T-helper 17 cell (primary cell): ENCODE data around the gene GBX1. TPM values are rescaled to one million over a fixed set of nuclear protein-coding genes. Genes with fewer than 3 reads are reported as not detected.

Source experiments
- ATAC-seq: fragments of 150-1000 bp; cut with Tn5 transposase; 2 replicates; pipeline ENCODE4 v1.10.0; 2021; ENCODE audit warnings: mild to moderate bottlenecking, moderate library complexity
- DNase-seq, 3 donors: peaks; one replicate each; pipeline versions ENCODE4 v3.0.0 to v3.0.0-alpha.2; 2020 to 2021
- H3K9me3 ChIP-seq: one replicate; pipeline ENCODE4 v1.7.0; 2013; ENCODE audit warnings: low read length, mild to moderate bottlenecking; ENCODE audit not compliant: control insufficient read depth, poor library complexity, severe bottlenecking
- H3K27ac Mint-ChIP-seq: one replicate; pipeline ENCODE4 v1.8.0; 2022; ENCODE audit warnings: mild to moderate bottlenecking, moderate library complexity, mixed read lengths
- H3K27me3 Mint-ChIP-seq: one replicate; pipeline ENCODE4 v1.8.0; 2022; ENCODE audit warnings: mixed read lengths
- H3K36me3 Mint-ChIP-seq: one replicate; pipeline ENCODE4 v1.8.0; 2022; ENCODE audit warnings: low read depth, mixed read lengths
- H3K4me1 Mint-ChIP-seq: one replicate; pipeline ENCODE4 v1.8.0; 2022; ENCODE audit warnings: mild to moderate bottlenecking, mixed read lengths
- H3K4me3 Mint-ChIP-seq: one replicate; pipeline ENCODE4 v1.8.0; 2022; ENCODE audit warnings: mild to moderate bottlenecking, moderate library complexity, mixed read lengths
- total RNA-seq, 4 donors: library from RNA in 2 of 4; stranded (reverse) in 2 of 4; gene quantifications; one replicate each; pipeline ENCODE4 v1.2.3 and lab custom pipeline; 2022 to 2026

The GBX1 gene
- total RNA-seq, 2 donors from 2014 or later: not detected

GRCh38 chr7:151150388-151150787, 17.1 kb downstream of the GBX1 start:
- H3K9me3 ChIP-seq: no peaks in the 10 kb centered on the region
- H3K4me3 Mint-ChIP-seq: no peak overlapping the region

GRCh38 chr7:151148319-151149259, 18.9 kb downstream of the GBX1 start:
- no peak overlapping the region for H3K4me3 Mint-ChIP-seq
- no peak for ATAC-seq
- H3K4me1 Mint-ChIP-seq: peaks cover 4% of the 10 kb centered on the region
- peaks cover 7% of the 10 kb centered on the region for H3K36me3 Mint-ChIP-seq
- DNase-seq: peak in 1 of 3 donors; percentile 1
- no peak overlapping the region for H3K27ac Mint-ChIP-seq
- H3K27me3 Mint-ChIP-seq: peaks cover 32% of the 10 kb centered on the region
- H3K9me3 ChIP-seq: no peaks in the 10 kb centered on the region

More at GRCh38 chr7:151150388-151150787, 17.1 kb downstream of the GBX1 start:
- H3K27ac Mint-ChIP-seq: no peak overlapping the region
- peaks cover 43% of the 10 kb centered on the region for H3K27me3 Mint-ChIP-seq
- peaks cover 2% of the 10 kb centered on the region for H3K36me3 Mint-ChIP-seq
- H3K4me1 Mint-ChIP-seq: peaks cover 4% of the 10 kb centered on the region
- ATAC-seq (no peak), DNase-seq (no peak)

GRCh38 chr7:151146761-151147160, 20.7 kb downstream of the GBX1 start:
- ATAC-seq: no peak
- H3K4me3 Mint-ChIP-seq: no peak overlapping the region
- peaks cover 11% of the 10 kb centered on the region for H3K36me3 Mint-ChIP-seq
- H3K9me3 ChIP-seq: no peaks in the 10 kb centered on the region
- peaks cover 32% of the 10 kb centered on the region for H3K27me3 Mint-ChIP-seq
- peak in 1 of 3 donors; percentile 0 for DNase-seq
- no peak overlapping the region for H3K27ac Mint-ChIP-seq
- H3K4me1 Mint-ChIP-seq: peaks cover 4% of the 10 kb centered on the region

- H3K4me3 Mint-ChIP-seq: no peak overlapping the region
- no peak overlapping the region for H3K27ac Mint-ChIP-seq
- peaks cover 4% of the 10 kb centered on the region for H3K4me1 Mint-ChIP-seq
- peaks cover 24% of the 10 kb centered on the region for H3K27me3 Mint-ChIP-seq
- no peak for ATAC-seq
- peaks cover 11% of the 10 kb centered on the region for H3K36me3 Mint-ChIP-seq
- no peaks in the 10 kb centered on the region for H3K9me3 ChIP-seq
- no peak for DNase-seq
Observed at GRCh38 chr7:151144387-151144786, 23.1 kb downstream of the GBX1 start.

- peaks cover 11% of the 10 kb centered on the region for H3K36me3 Mint-ChIP-seq
- H3K27me3 Mint-ChIP-seq: peaks cover 16% of the 10 kb centered on the region
- DNase-seq (peak in 1 of 3 donors; percentile 2), ATAC-seq (no peak)
- no peak overlapping the region for H3K27ac Mint-ChIP-seq
- H3K4me3 Mint-ChIP-seq: no peak overlapping the region
- H3K4me1 Mint-ChIP-seq: peaks cover 9% of the 10 kb centered on the region
- no peaks in the 10 kb centered on the region for H3K9me3 ChIP-seq
Observed at GRCh38 chr7:151143261-151144015, 24.1 kb downstream of the GBX1 start.

- H3K36me3 Mint-ChIP-seq: peaks cover 11% of the 10 kb centered on the region
- H3K4me3 Mint-ChIP-seq: no peak overlapping the region
- DNase-seq (peak in 1 of 3 donors; percentile 4), ATAC-seq (no peak)
- H3K27ac Mint-ChIP-seq: no peak overlapping the region
- H3K9me3 ChIP-seq: no peaks in the 10 kb centered on the region
- peaks cover 10% of the 10 kb centered on the region for H3K27me3 Mint-ChIP-seq
- peaks cover 9% of the 10 kb centered on the region for H3K4me1 Mint-ChIP-seq
Observed at GRCh38 chr7:151142686-151143040, 24.8 kb downstream of the GBX1 start.

GRCh38 chr7:151141855-151142685, 25.4 kb downstream of the GBX1 start:
- H3K4me3 Mint-ChIP-seq: no peak overlapping the region
- H3K27ac Mint-ChIP-seq: no peak overlapping the region
- ATAC-seq: no peak
- peaks cover 7% of the 10 kb centered on the region for H3K4me1 Mint-ChIP-seq
- no peak for DNase-seq
- H3K9me3 ChIP-seq: no peaks in the 10 kb centered on the region
- peaks cover 4% of the 10 kb centered on the region for H3K27me3 Mint-ChIP-seq
- H3K36me3 Mint-ChIP-seq: peaks cover 11% of the 10 kb centered on the region

- Mint-ChIP-seq H3K4me1 (peaks cover 5% of the 10 kb centered on the region), H3K4me3 (no peak overlapping the region), H3K36me3 (peaks cover 11% of the 10 kb centered on the region), H3K27me3 (no peaks in the 10 kb centered on the region), H3K27ac (no peak overlapping the region)
- H3K9me3 ChIP-seq: no peaks in the 10 kb centered on the region
- ATAC-seq (no peak), DNase-seq (no peak)
Observed at GRCh38 chr7:151141311-151141854, 26.1 kb downstream of the GBX1 start.

- Mint-ChIP-seq H3K4me3 (no peak overlapping the region), H3K36me3 (peaks cover 11% of the 10 kb centered on the region), H3K27me3 (no peaks in the 10 kb centered on the region), H3K27ac (no peak overlapping the region), H3K4me1 (peaks cover 5% of the 10 kb centered on the region)
- ATAC-seq (no peak), DNase-seq (peak in 1 of 3 donors; percentile 2)
- H3K9me3 ChIP-seq: no peaks in the 10 kb centered on the region
Observed at GRCh38 chr7:151140826-151141225, 26.7 kb downstream of the GBX1 start.

GRCh38 chr7:151139791-151140190, 27.7 kb downstream of the GBX1 start:
- Mint-ChIP-seq H3K36me3 (peaks cover 13% of the 10 kb centered on the region), H3K4me3 (no peak overlapping the region), H3K27ac (no peak overlapping the region), H3K27me3 (no peaks in the 10 kb centered on the region), H3K4me1 (peaks cover 8% of the 10 kb centered on the region)
- no peaks in the 10 kb centered on the region for H3K9me3 ChIP-seq
- ATAC-seq (no peak), DNase-seq (peak in 1 of 3 donors; percentile 0)

- DNase-seq: peak in 1 of 3 donors; percentile 3
- no peak for ATAC-seq
- Mint-ChIP-seq H3K27me3 (no peaks in the 10 kb centered on the region), H3K36me3 (peaks cover 10% of the 10 kb centered on the region), H3K4me1 (peaks cover 8% of the 10 kb centered on the region), H3K27ac (no peak overlapping the region), H3K4me3 (peak overlapping the region; percentile 71)
- H3K9me3 ChIP-seq: no peaks in the 10 kb centered on the region
Observed at GRCh38 chr7:151139071-151139790, 28.3 kb downstream of the GBX1 start.
